Neutrophil (primary cell): ENCODE measurements around the gene RNF166.

Experiments
- H3K27ac ChIP-seq: fragments of 200-600 bp; sonication (generic); 2 replicates; pipeline ENCODE4 v1.5.1; 2016; ENCODE audit warnings: mild to moderate bottlenecking, moderate library complexity
- H3K27me3 ChIP-seq: fragments of 200-600 bp; sonication (generic); 2 replicates; pipeline ENCODE4 v1.6.0; 2016; ENCODE audit warnings: mild to moderate bottlenecking
- H3K36me3 ChIP-seq: fragments of 200-600 bp; sonication (generic); 2 replicates; pipeline ENCODE4 v1.5.1; 2017
- H3K4me1 ChIP-seq, 2 experiments: fragments of 200-600 bp in 1 of 2; sonication (generic) in 1 of 2; 1 replicate in 1 of 2; 2 replicates in 1 of 2; pipeline versions ENCODE4 v1.5.1 to v1.6.1; 2013 to 2016; ENCODE audit warnings: low read depth in 1 of 2, low read length in 1 of 2, mild to moderate bottlenecking in 1 of 2, moderate library complexity in 1 of 2; ENCODE audit not compliant: control insufficient read depth in 1 of 2, insufficient read depth in 1 of 2
- H3K4me3 ChIP-seq, 2 experiments: fragments of 200-600 bp in 1 of 2; sonication (generic) in 1 of 2; 1 replicate in 1 of 2; 2 replicates in 1 of 2; pipeline ENCODE4 v1.5.1; 2013 to 2016; ENCODE audit warnings: low read depth in 1 of 2, low read length in 1 of 2, mild to moderate bottlenecking in 1 of 2, moderate library complexity in 1 of 2
- H3K9me3 ChIP-seq: fragments of 200-600 bp; sonication (generic); 2 replicates; pipeline ENCODE4 v1.5.1; 2016
- CTCF ChIP-seq: fragments of 200-600 bp; sonication (generic); IDR thresholded peaks from 2 replicates; pipeline ENCODE4 v1.5.1; 2016; ENCODE audit warnings: antibody characterized with exemption

RNF166 gene

GRCh38 chr16:88678224-88678979, 27.8 kb downstream of the RNF166 start:
- no peaks in the 10 kb centered on the region for H3K27me3 ChIP-seq
- H3K36me3 ChIP-seq = peaks cover 73% of the 10 kb centered on the region
- H3K4me3 ChIP-seq = no peak overlapping the region
- TF ChIP-seq CTCF = no peak
- H3K4me1 ChIP-seq = peaks cover 30% of the 10 kb centered on the region in 2 experiments
- no peak overlapping the region for H3K27ac ChIP-seq
- H3K9me3 ChIP-seq = no peaks in the 10 kb centered on the region

GRCh38 chr16:88677721-88678120, 28.5 kb downstream of the RNF166 start:
- Histone ChIP-seq H3K4me1 (peaks cover 26 to 30% of the 10 kb centered on the region in 2 experiments), H3K4me3 (no peak overlapping the region), H3K36me3 (peaks cover 76% of the 10 kb centered on the region), H3K27me3 (no peaks in the 10 kb centered on the region), H3K9me3 (no peaks in the 10 kb centered on the region), H3K27ac (no peak overlapping the region)
- TF ChIP-seq CTCF = no peak

- Histone ChIP-seq H3K4me3 (no peak overlapping the region), H3K27me3 (no peaks in the 10 kb centered on the region), H3K9me3 (no peaks in the 10 kb centered on the region), H3K4me1 (peaks cover 15 to 19% of the 10 kb centered on the region in 2 experiments), H3K27ac (no peak overlapping the region), H3K36me3 (peaks cover 75% of the 10 kb centered on the region)
- TF ChIP-seq CTCF = no peak
Measured at GRCh38 chr16:88676502-88677242, 29.5 kb downstream of the RNF166 start.

- no peaks in the 10 kb centered on the region for H3K9me3 ChIP-seq
- no peaks in the 10 kb centered on the region for H3K27me3 ChIP-seq
- no peak overlapping the region for H3K4me3 ChIP-seq
- no peak for TF ChIP-seq CTCF
- H3K4me1 ChIP-seq = no peaks in the 10 kb centered on the region
- H3K27ac ChIP-seq = no peak overlapping the region
- H3K36me3 ChIP-seq = peaks cover 54% of the 10 kb centered on the region
Measured at GRCh38 chr16:88673716-88674379, 32.4 kb downstream of the RNF166 start.

GRCh38 chr16:88672776-88673175, 33.4 kb downstream of the RNF166 start:
- Histone ChIP-seq H3K27ac (no peak overlapping the region), H3K4me1 (no peaks in the 10 kb centered on the region), H3K27me3 (no peaks in the 10 kb centered on the region), H3K4me3 (no peak overlapping the region), H3K36me3 (peaks cover 43% of the 10 kb centered on the region), H3K9me3 (no peaks in the 10 kb centered on the region)
- no peak for TF ChIP-seq CTCF
